Small intestine (tissue), 7 donors: ENCODE data around the gene FAM167B. TPM values are rescaled to one million over a fixed set of nuclear protein-coding genes. Genes with fewer than 3 reads are reported as not detected.

Source experiments
- DNase-seq, 2 donors: peaks; one replicate each; pipeline versions ENCODE4 v3.0.0 to v3.0.0-alpha.2; 2013
- FAIRE-seq: peaks from 2 replicates; lab custom pipeline; 2012; peaks lifted over from hg19 to GRCh38; lab: Jason Lieb, UNC
- H3K27ac ChIP-seq, 3 donors: one replicate each; pipeline ENCODE4 v1.5.1; 2013; ENCODE audit warnings: low read length in 2 of 3, mild to moderate bottlenecking in 2 of 3, control low read depth in 1 of 3, inconsistent platforms in 1 of 3, low read depth in 1 of 3, moderate library complexity in 1 of 3
- H3K27me3 ChIP-seq, 3 donors: one replicate each; pipeline ENCODE4 v1.6.1; 2013; ENCODE audit warnings: low read length in 3 of 3, inconsistent platforms in 1 of 3; ENCODE audit not compliant: control insufficient read depth in 3 of 3, insufficient read depth in 3 of 3
- H3K36me3 ChIP-seq, 3 donors: one replicate each; pipeline ENCODE4 v1.6.1; 2013; ENCODE audit warnings: low read length in 3 of 3, inconsistent platforms in 1 of 3, low read depth in 1 of 3, mild to moderate bottlenecking in 1 of 3, moderate library complexity in 1 of 3; ENCODE audit not compliant: control insufficient read depth in 3 of 3, insufficient read depth in 2 of 3
- H3K4me1 ChIP-seq, 3 donors: one replicate each; pipeline ENCODE4 v1.6.1; 2013; ENCODE audit warnings: low read length in 2 of 3, inconsistent platforms in 1 of 3, low read depth in 1 of 3, mild to moderate bottlenecking in 1 of 3, moderate library complexity in 1 of 3; ENCODE audit not compliant: control insufficient read depth in 3 of 3, insufficient read depth in 2 of 3
- H3K4me3 ChIP-seq, 3 donors: one replicate each; pipeline ENCODE4 v1.5.1; 2013; ENCODE audit warnings: low read length in 3 of 3, control low read depth in 1 of 3, inconsistent platforms in 1 of 3, low read depth in 1 of 3, mild to moderate bottlenecking in 1 of 3, moderate library complexity in 1 of 3
- H3K9me3 ChIP-seq, 2 donors: one replicate each; pipeline ENCODE4 v1.6.1; 2013; ENCODE audit warnings: low read depth in 1 of 2, low read length in 1 of 2; ENCODE audit not compliant: control insufficient read depth in 2 of 2, insufficient read depth in 1 of 2
- WGBS, 3 donors: extraction: QIAGEN DNeasy Blood & Tissue Kit; methylation state at CpG; one replicate each; pipeline ENCODE4 v1.1.7; 2013; 5-methylcytosine and 5-hydroxymethylcytosine counted together
- polyA plus RNA-seq, 4 donors: library from polyadenylated mRNA; stranded (reverse) in 3 of 4; unstranded in 1 of 4; fragments of 200-250 nt in 3 of 4; fragments of 120-200 nt in 1 of 4; gene quantifications; one replicate each; pipeline versions ENCODE4 v1.2.1 to v1.2.3, GENCODE V29; 2013
- donor health status: healthy with polysubstance abuse.
- donor health status: control.
- donor health status: control.
- donor health status: Bipolar disorder and iron deficiency.
- donor health status: healthy.

Gene FAM167B
- polyA plus RNA-seq, 4 donors = 1.4 to 6.4 (median 2.6) TPM

DNA sequence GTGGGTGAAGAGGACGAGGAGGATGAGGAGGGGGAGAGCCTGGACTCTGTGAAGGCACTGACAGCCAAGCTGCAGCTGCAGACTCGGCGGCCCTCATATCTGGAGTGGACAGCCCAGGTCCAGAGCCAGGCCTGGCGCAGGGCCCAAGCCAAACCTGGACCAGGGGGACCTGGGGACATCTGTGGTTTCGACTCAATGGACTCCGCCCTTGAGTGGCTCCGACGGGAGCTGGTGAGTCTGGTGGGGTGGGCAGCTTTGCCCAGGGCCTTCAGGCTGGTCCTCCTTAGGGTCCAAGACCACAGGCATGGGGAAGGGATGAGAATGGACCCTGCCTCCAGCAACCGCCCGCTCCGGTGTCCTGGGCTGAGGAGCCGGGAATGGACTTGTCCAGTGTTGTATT is 430 bp downstream of the FAM167B start:
- peak overlapping the region in 1 of 3 donors; percentile 79 for H3K27ac ChIP-seq
- H3K36me3 ChIP-seq = no peaks in the 10 kb centered on the region
- no peaks in the 10 kb centered on the region for H3K27me3 ChIP-seq
- FAIRE-seq (no peak), DNase-seq (no peak)
- H3K4me1 ChIP-seq = peaks cover 0 to 21% (median 8%) of the 10 kb centered on the region in 3 donors
- no peak overlapping the region for H3K4me3 ChIP-seq
- 76 to 84% (median 77%) methylated on average over 12 of the region's 12 CpGs for WGBS, 3 donors
- H3K9me3 ChIP-seq = no peaks in the 10 kb centered on the region

DNA sequence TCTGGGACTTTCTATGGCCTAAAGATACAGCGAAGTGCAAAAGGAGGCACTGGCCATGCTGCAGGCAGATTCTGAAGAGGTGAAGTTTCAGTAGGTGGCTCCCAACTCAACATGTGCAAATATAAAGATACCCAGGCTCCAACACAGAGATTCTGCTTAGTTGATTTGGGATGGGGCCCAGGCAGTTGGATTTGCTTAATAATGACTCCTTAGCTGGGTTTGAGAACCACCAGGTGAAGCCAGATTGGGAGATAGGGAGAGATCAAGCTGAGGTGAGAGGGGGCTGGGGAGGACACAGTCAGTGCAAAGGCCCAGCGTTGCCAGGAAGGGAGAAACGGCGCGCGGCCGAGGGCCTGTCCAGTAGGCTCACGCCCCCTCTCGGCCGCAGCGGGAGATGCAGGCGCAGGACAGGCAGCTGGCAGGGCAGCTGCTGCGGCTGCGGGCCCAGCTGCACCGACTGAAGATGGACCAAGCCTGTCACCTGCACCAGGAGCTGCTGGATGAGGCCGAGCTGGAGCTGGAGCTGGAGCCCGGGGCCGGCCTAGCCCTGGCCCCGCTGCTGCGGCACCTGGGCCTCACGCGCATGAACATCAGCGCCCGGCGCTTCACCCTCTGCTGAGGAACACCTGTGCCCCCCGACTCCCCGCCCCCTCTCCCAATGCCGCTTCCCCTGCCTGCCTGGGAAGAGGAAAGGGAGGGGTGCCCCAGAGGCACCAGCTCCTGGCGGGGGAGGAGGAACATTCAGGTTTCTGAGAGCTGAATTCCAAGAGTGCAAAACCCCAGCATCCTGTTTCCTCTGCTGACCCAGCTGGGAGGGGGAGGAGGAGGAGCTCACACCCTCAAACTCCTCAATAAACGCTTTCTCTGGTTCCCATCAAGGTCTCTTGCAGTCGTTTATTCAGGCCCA is 1.2 kb downstream of the FAM167B start:
- WGBS, 3 donors = 5 to 9% (median 5%) methylated on average over 20 to 31 of the region's 31 CpGs
- no peaks in the 10 kb centered on the region for H3K36me3 ChIP-seq
- H3K4me1 ChIP-seq = peaks cover 0 to 21% (median 8%) of the 10 kb centered on the region in 3 donors
- FAIRE-seq (no peak), DNase-seq (peak; percentile 74 to 85)
- H3K27ac ChIP-seq = peak overlapping the region in 2 of 3 donors; percentile 52 to 79
- H3K4me3 ChIP-seq = no peak overlapping the region
- no peaks in the 10 kb centered on the region for H3K27me3 ChIP-seq
- no peaks in the 10 kb centered on the region for H3K9me3 ChIP-seq

DNA sequence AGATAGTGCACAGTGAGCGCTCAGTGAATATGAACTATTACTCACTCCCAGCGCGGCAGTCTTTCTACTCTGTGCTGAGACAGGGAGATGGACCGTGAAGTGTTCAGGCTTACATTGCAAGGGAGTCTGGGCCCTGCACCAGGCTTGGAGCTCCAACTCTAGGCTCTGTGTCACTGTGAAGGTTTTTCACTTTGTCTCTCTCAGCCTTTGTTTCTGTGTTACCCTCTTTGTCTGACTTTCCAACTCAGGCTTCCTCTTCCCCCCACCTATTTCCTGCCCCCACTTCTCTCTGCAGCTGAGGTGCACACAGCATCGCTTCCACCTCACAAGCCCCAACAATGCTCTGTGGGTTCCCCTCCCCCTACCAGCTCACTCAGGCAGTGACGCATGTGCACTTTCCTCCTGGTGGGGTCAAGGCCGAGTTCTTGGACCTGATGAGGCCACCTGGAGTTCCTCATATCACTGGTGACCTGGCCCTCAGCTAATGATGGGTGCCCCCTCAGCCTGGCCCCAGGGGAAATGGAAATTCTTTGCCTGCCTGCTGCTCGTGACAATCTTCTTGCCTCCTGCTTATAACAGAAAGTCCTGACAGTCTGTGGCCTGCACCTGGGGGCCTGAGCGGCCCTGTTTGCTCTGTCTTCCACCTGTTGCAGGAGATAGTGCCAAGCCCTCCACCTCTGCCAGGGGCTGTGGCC is 3.0 kb downstream of the FAM167B start:
- WGBS, 3 donors = 50 to 74% (median 53%) methylated on average over 9 of the region's 9 CpGs
- H3K4me1 ChIP-seq = peaks cover 0 to 21% (median 8%) of the 10 kb centered on the region in 3 donors
- no peaks in the 10 kb centered on the region for H3K36me3 ChIP-seq
- no peak for FAIRE-seq
- peak overlapping the region; percentile 51 to 86 (median 56) for H3K27ac ChIP-seq
- DNase-seq = peak; percentile 71 to 77
- H3K27me3 ChIP-seq = no peaks in the 10 kb centered on the region
- no peaks in the 10 kb centered on the region for H3K9me3 ChIP-seq
- no peak overlapping the region for H3K4me3 ChIP-seq

DNA sequence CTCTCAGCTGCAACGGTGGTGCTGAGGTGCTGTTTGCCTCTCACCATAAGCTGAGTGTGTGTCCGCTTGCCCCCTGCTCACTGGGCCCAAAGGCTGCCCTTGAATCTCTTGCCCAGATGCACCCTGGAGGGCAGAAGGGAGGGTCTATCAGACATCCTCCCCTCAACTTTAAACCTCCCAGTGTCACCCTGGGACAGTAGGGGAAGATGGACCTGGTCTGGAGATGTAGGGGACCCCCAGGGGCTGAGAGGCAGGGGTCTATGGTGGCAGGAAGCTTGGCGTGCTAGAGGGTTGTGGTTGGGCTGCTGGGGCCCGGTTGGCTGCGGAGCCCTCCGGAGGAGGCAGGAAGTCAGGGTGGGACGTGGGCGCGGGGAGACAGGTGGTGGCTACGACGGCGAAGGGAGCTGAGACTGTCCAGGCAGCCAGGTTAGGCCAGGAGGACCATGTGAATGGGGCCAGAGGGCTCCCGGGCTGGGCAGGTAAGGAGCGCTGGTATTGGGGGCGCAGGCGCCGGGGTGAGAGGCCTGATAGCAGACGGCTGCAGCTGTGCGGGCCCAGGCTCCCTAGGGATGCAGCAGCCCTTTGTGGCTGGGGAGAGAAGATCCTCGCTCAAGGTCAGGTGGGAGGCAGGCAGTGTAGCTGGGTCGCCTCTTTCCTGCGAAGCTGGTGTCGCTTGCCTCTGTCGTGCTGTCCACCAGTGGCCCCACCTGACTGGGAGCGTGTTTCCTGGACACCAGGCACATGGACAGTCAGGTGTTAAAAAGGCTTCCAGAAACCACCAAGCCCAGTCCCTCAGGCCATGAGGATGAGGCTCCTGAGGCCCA is 4.1 kb downstream of the FAM167B start, which contains the start of gene LCK:
TSS of gene LCK (plus strand) at position 373 of the 824 bp plus-strand sequence. CDS start 23,065 bp downstream, outside the sequence.
- no peaks in the 10 kb centered on the region for H3K36me3 ChIP-seq
- peak within 1 kb of the TSS; percentile 51 to 86 (median 56) for H3K27ac ChIP-seq
- no peak for FAIRE-seq
- H3K4me3 ChIP-seq = peak within 1 kb of the TSS in 2 of 3 donors; percentile 26 to 54
- no peaks in the 10 kb centered on the region for H3K27me3 ChIP-seq
- 68 to 75% (median 75%) methylated on average over 21 to 25 of the region's 25 CpGs for WGBS, 3 donors
- H3K9me3 ChIP-seq = no peaks in the 10 kb centered on the region
- peaks cover 0 to 21% (median 8%) of the 10 kb centered on the region in 3 donors for H3K4me1 ChIP-seq
- DNase-seq = no peak

DNA sequence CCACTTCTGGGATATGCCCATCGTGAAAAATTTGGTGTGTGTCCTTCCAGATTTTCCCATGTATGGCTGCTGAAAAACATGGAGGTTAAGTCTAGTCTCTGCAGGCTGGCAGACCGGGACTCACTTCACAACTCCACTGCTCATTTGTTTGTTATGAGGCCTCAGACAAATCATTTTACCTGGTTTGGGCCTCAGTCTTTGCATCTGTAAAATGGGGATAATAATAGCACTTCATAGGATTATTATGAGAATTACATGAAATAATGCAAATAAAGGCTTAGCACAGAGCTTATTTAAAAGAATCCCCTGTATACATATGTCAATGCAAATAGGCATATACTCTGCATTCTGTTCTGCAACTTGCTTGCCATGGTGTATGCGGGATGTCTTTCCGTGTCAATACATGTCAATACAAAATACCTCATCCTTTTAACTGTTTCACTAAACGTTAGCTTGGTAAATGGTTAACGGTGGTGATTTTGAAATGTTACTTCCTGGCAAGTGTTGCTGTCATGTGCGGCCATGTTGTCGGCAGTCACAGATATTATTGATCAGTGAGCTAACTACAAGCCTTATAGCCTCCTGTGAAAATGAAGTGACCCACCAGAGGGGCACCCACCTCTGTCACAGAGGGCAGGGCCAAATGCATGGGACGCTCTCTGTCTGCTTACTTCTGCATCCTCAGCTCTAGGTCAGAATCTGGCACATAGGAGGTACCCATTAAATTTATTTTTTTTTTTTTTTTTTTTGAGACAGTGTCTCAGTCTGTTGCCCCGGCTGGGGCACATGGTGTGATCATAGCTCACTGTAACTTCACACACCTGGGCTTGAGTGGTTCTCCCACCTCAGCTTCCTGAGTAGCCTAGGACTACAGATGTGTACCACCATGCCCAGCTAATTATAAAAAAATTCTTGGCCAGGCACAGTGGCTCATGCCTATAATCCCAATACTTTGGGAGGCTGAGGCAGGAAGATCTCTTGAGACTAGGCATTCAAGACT is 8.3 kb downstream of the FAM167B start:
- FAIRE-seq (no peak), DNase-seq (no peak)
- Histone ChIP-seq H3K27ac (peak overlapping the region in 1 of 3 donors; percentile 49), H3K9me3 (no peaks in the 10 kb centered on the region), H3K4me1 (peaks cover 0 to 8% (median 0%) of the 10 kb centered on the region in 3 donors), H3K27me3 (no peaks in the 10 kb centered on the region), H3K4me3 (peak overlapping the region in 1 of 3 donors; percentile 28), H3K36me3 (no peaks in the 10 kb centered on the region)
- WGBS, 3 donors = 61 to 75% (median 73%) methylated on average over 10 of the region's 10 CpGs

DNA sequence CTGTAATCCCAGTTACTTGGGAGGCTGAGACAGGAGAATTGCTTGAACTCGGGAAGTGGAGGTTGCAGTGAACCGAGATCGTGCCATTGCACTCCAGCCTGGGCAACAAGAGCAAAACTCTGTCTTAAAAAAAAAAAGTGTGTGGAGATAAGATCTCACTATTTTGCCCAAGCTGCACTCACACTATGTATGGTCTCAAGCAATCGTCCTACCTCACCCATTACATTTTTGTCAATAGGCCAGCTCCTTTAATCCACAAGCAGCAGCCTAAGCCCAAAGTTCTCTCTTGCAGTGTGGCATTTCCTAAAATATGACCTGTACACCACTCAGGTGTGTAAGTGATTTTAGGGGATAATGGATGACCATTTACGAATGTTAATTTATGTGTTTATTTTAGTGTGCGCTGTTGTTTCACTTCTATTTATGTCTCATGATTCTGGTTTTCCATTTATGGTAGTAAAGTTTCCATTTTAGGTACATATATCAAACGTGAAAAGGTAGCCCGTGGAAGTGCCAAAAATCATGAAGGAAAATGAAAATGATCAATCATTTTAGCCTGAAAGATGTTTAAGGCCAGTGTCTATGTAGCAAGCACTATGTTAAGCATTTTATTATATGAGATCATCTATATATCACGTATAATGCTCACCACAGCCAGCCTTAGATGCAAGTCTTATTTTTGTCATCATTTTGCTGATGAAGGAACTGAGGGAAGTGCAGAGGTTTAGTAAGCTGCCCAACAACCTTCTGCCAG is 9.6 kb downstream of the FAM167B start:
- Histone ChIP-seq H3K27ac (peak overlapping the region in 1 of 3 donors; percentile 63), H3K36me3 (no peaks in the 10 kb centered on the region), H3K4me3 (no peak overlapping the region), H3K9me3 (no peaks in the 10 kb centered on the region), H3K27me3 (no peaks in the 10 kb centered on the region), H3K4me1 (no peaks in the 10 kb centered on the region)
- no peak for FAIRE-seq
- WGBS, 3 donors = 57 to 74% (median 69%) methylated on average over 9 of the region's 9 CpGs
- DNase-seq = no peak

DNA sequence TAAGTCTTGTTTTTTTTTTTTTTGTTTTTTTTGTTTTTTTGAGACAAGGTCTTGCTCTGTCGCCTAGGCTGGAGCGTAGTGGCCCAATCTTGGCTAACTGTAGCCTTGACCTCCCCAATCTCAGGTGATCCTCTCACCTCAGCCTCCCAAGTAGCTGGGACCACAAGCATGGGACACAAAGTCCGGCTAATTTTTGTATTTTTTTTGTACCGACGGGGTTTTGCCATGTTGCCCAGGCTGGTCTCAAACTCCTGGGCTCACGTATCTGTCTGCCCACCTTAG is 10.1 kb downstream of the FAM167B start:
- 86 to 98% (median 91%) methylated on average over 6 of the region's 6 CpGs for WGBS, 3 donors
- Histone ChIP-seq H3K27ac (peak overlapping the region in 1 of 3 donors; percentile 13), H3K4me1 (no peaks in the 10 kb centered on the region), H3K36me3 (no peaks in the 10 kb centered on the region), H3K4me3 (no peak overlapping the region), H3K9me3 (no peaks in the 10 kb centered on the region), H3K27me3 (no peaks in the 10 kb centered on the region)
- FAIRE-seq = no peak
- DNase-seq = no peak
